NCI-H510A (cell line): ENCODE results near the gene ZNF3.

Source experiments
- DNase-seq: peaks from one replicate; lab custom pipeline; 2025; lab: John Stamatoyannopoulos, UW

The ZNF3 gene

DNA sequence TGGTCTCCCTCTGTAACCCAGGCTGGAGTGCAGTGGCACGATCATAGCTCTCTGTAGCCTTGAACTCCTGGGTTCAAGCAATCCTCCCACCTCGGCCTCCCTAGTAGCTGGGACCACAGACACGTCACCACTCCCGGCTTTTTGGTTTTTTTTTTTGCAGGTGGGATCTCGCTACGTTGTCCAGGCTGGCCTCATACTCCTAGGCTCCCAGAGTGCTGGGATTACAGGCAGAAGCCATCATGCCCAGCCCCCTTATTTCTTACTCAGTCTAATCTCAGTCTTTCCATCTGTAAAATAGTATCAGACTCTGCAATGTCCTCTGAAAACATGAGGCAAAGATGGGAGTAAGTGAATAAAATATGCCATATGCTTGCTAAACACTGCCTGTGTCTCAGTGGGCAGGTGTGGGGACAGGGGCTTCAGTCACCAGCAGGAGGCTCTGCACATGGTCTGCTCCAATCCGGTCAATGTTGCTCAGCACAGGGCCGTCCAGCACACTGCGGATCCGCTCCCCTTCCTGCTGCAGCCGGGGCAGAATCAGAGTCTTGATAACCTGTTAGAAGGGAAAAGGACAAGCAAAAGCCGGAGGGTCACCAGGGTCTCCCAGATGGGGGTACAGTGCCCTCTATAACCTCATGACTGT, 28.1 kb upstream of the ZNF3 start:
- no peak for DNase-seq

DNA sequence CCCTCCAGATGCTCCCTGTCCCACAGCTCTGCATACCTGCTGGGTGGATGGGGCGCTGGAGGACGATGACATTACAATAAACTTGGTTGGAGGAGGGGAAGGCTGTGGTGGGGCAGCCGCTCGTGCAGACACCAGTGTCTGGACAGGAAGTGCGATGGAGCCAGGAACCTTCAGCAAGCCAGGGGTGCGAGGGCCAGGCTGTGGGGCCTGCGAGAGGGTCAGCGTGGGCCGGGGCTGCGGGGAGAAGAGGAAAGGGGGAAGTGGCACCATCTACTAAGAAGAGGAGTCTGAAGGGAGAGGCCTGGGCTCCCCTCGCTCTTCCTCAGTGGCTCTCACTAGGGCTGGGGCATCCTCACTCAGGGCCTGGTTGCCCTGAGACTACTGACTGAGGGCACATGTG, 26.4 kb upstream of the ZNF3 start:
- DNase-seq = no peak

DNA sequence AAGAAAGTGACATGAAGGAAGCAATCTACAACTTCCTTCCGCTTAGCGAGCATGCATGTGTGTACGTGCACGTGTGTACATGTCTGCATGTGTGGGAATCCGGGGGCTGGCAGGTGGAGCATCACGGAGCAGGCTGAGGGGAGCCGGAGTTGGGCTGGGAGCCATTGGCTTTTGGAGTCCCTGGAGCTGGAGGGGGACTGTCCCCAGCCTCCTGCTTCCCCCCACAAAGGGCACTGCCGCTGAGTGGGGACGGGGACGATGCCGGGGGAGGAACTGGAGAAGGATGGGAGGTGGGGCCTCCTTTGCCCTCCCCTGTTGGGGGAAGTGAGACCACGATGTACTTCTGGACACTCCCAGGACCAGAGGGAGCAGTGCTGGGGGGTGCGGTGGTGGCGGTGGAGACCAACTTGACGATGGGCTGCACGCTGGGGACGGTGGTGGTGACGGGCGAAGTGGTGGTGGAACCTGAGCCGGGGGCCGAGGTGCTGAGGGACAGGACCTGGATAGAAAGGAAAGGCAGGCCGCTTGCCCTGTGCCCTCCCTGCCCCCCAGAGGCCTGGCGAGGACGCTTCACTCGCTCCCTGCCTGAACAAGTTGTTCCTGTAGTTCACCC, 25.7 kb upstream of the ZNF3 start:
- DNase-seq = no peak

DNA sequence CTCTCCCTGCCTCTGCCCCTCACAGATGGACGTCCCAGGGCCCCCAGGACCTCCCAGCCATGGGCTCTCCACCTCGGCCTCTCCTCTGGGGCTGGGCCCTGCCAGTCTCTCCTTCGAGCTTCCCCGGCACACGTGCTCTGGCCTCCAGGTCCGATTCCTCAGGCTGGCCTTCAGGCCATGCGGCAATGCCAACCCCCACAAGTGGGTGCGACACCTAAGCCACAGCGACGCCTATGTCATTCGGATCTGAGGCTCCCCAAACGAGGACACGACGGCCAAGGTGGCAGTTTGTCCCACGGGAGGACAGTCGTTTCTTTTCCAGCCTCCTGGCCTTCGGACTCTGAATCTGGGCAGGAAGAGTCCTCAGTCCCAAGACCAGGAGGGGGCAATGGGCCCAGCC, 25.1 kb upstream of the ZNF3 start:
- no peak for DNase-seq

DNA sequence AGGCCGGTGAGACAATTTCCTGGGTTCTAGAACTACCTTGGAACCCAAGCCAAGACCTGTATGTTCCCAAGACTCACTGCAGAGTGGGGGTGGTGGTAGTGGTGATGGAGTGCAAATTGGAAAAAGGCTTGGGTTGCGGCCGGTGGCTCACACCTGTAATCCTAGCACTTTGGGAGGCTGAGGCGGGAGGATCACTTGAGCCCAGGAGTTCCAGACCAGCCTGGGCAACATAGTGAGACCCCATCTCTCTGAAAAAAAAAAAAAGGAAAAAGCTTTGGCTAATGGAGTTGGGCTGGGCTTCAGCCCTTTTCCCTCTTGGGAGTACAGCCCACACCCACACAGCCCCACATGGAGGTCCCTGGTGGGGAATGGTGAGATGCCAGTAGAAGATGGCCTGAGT, 24.0 kb upstream of the ZNF3 start:
- no peak for DNase-seq

DNA sequence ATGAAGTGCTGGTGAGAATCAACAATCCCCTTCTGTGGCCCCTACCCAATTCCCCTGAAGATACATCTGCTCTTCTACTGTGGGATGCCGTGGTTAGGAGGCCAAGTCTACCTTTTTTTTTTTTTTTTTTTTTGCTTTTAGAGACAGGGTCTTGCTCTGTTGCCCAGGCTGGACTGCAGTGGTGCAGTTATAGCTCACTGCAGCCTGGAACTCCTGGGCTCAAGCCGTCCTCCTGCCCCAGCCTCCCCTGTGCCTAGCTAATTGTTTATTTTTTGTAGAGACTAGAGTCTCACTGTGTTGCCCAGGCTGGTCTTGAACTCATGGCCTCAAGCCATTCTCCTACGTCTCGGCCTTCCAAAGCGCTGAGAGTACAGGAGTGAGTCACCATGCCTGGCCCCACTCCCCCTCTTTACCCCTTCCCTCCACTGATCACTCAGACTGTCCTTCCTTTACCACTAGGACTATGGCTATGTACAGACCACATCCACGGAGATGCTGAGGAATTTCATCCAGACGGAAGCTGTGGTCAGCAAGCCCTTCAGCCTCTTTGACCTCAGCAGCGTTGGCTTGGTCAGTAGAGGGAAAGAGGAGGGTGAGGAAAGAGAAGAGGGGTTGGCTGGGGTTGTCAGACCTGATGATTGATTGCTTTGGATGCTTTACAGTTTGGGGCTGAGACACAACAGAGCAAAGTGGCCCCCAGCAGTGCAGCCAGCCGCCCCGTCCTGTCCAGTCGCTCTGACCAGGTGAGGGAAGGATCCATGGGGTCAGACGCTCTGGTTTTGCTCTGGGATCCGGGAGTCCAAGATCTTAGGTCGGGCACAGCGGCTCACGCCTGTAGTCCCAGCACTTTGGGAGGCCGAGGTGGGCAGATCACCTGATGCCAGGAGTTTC, 21.7 kb upstream of the ZNF3 start:
- DNase-seq = no peak

DNA sequence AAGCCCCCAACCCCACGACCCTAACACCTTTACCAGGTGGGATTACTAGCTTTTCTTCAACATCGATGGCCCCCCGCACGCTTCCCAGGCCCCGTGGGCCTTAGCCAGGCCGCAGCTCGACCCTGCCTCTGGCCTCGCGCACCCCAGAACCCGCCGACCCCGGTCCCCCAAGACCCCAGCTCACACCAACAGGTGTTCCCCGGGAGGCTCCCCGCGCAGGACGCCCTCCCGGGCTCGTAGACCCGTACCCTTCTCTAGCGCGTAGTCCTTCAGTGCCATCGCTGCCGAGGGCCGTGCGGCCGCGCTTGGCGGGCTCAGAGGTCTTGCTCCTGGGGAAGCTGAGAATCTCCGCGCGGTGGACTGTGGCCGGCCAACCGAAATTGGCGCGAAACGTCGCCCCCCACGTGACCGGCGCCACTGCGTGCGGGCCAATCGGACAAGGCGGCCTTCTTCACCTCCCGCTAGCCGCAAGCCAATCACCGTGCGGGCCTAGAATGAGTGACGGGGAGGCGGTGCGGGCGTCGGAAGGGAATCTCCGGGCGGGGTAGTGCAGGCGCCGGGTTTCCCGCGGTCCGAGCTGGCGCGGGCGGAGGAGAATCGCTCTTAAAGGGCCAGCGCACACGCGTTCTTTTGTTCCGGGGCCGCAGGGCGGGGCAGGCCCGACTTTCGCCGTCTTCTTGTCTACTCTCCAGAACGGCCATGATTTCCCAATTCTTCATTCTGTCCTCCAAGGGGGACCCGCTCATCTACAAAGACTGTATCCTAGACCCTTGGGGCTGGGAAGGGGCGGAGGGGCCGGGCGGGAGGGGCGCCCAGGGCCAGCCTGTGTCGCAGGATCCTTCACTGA, 19.7 kb upstream of the ZNF3 start, which contains the start of the genes AP4M1 and MCM7:
TSS of gene AP4M1 (plus strand) at position 628 of the 847 bp plus-strand sequence. CDS start at position 700, 72 bp downstream.
TSS of gene MCM7 (minus strand) at position 382 of the 847 bp plus-strand sequence. CDS start at position 279, 103 bp downstream.
- peak; percentile 94 for DNase-seq

DNA sequence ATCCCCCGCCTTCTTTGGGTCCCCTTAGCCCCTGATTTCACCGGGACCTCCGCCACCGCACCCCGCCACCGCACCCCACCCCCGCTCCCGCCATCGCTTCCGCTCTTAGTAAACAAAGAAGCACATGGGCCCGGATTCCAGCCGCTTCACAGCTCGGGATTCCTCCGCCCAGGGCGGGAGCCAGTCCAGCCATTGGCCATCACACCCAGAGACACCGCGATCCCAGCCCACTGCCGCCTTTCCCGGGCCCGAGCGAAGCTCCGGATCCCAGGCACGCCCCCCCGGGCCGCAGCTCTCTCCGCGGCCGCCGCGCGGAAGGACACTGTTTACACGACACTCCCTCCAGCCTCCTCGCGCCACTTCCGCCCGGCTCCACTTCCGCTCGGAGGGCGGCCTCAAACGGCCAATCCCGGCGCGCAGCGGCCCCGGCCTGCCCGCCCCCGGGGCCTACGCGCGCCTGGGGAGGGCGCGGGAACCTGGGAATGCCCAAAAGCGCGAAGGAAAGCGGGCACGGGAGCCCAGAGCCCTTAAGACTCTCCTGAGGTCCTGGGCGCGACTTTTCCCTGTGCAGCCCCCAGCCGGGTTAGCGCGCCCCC, 19.0 kb upstream of the ZNF3 start:
- DNase-seq = peak; percentile 85

DNA sequence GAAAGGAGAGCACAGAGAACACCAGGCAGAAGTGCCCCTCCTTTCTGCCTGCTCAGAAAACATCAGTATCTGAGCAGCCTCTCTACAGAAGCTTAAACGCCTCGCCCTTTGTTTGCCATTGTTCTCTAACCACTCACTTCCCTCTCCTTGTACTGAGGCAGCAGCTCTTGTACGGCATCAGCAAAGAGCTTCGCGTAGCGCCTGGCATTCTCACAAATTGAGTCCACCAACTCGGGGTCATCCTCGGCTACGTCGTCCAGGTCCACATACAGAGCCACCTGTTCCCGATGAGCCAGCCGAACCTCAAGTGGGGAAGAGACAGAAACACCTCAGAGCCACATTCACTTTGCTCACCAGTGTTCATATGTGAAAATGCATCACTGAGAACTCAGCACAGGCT, 17.9 kb upstream of the ZNF3 start:
- DNase-seq = no peak

DNA sequence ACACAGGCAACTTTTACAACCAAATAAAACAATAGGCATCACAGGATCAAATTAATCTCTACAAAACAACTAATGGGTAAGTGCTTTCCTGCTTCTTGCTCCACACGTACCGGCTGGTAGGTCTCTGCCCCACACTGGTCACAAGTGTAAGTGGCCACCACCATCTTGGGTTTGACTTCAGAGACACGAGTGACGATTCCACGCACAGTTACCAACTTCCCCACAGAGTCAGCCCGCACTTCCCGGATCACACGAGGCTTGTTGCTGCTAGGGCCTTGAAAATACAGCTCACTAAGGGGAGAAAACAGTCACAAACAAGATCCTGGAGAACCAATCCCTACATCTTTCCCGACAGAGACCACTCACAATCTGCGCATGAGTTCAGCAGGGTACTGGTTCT, 17.4 kb upstream of the ZNF3 start:
- DNase-seq = no peak

DNA sequence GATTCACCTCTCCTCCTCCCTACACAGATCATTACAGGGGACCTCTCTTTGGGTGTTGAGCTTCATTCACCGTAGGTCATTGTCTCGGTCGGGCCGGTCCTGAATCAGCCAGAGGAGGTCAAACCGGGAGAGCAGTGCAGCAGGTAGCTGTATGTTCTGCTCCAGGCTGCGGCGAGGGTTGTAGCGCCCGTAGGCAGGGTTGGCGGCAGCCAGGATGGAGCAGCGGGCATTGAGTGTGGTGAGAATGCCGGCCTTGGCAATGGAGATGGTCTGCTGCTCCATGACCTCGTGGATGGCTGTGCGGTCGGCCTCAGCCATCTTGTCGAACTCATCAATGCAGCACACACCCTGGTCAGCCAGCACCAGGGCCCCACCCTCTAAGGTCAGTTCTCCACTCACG, 14.2 kb upstream of the ZNF3 start:
- no peak for DNase-seq

DNA sequence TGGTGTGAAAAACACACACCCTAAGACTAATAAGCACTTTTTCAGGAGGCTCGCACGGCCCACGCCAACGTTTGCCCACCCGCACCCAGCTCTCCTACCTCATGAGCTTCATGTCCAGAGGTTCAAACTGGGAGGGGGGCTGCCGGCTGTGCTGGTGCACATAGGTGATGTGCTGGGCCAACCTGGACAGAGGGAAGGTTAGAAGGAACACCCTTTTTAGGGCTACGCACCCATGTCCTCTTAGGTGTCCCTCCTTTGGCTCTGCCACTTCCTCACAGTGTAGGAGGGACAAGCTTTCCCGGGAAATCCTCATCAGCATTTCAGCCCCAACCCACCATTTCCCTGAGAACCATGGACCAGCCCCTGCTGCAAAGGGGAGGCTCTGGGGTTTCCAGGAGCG, 13.8 kb upstream of the ZNF3 start:
- DNase-seq = no peak

DNA sequence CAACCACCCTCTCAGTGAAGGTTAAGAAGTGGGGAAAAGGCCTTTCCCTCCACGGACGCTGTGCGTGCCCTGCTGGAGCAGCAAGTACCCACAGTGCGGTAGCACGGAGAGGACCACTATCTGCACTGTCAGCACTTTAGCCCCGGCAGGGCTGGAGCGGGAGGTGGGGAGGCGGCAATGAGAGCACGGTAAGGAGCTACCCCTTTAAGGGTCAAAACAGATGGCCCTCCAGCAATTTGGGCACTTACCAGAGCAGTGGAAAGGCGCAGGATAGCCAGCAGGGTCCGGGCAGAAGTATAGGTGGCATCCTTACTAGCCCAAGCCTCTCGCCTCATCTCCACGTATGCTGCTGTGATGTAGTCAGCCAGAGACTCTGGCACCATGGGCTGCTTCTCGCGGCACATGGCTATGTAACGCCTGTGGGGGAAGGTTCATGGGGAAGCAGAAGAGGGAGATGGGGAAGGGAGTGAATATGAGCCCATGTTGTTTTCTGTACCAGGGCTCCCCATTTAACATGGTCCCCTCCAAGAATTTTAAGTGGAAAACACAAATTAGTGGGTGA, 12.5 kb upstream of the ZNF3 start:
- DNase-seq = no peak

DNA sequence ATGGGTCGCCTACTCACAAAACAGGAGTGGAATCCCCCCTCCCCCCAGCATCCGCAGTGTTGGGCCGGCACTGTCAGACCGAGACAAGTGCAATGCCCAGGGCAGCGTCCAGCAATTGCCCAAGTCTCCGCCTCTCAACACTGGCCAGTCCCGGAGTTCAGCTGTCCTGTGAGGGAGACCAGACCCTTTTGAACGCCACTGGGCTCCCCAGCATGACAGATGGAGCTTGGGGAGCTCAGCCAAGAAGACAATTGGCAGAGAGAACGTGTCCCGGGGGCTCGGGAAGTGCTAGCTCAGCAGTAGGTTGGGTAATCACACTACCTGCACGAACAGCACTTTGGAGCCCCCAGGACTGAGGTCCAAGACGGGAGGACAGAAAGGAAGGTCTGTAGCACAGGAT, 12.0 kb upstream of the ZNF3 start:
- DNase-seq = no peak

DNA sequence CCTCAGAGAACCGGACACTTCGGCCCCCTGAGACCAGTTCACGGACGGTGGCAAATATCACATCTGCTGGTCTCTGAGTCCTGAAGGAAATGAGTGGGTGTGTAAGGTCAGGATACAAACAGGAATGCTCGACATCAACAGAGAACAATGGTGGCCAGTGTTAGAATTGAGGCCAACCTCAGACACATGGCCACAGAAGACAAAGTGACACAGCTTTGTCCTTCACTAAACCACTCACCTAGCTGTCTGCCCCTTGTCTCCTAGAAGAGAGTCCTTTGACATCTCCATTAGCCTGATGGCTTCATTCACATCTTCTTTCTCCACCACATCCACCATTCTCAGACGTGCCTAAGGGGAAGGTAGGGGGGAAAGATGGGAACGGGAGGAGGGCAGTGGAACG, 11.5 kb upstream of the ZNF3 start:
- no peak for DNase-seq

DNA sequence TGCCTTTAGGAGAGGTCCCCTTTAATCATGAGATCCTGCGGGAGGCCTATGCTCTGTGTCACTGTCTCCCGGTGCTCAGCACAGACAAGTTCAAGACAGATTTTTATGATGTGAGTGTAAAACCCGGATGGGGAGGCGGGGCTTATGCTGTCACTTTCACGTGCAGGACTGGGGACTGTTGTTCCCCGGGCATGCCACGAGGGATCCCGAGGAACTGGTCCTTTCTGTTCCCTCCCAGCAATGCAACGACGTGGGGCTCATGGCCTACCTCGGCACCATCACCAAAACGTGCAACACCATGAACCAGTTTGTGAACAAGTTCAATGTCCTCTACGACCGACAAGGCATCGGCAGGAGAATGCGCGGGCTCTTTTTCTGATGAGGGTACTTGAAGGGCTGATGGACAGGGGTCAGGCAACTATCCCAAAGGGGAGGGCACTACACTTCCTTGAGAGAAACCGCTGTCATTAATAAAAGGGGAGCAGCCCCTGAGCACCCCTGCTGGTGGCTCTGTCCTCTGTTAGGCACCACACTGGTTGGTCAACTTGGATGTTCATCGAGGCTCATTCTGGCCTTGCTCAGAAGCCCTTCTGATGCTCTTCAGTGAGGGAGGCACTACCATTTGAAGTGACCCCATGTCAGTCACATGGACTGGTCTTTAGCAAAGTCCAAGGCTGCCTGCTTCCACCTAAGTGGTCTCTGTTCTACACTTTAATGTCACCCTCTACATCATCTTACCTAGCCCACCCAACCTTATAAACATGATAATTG, 10.1 kb upstream of the ZNF3 start:
- peak; percentile 4 for DNase-seq

DNA sequence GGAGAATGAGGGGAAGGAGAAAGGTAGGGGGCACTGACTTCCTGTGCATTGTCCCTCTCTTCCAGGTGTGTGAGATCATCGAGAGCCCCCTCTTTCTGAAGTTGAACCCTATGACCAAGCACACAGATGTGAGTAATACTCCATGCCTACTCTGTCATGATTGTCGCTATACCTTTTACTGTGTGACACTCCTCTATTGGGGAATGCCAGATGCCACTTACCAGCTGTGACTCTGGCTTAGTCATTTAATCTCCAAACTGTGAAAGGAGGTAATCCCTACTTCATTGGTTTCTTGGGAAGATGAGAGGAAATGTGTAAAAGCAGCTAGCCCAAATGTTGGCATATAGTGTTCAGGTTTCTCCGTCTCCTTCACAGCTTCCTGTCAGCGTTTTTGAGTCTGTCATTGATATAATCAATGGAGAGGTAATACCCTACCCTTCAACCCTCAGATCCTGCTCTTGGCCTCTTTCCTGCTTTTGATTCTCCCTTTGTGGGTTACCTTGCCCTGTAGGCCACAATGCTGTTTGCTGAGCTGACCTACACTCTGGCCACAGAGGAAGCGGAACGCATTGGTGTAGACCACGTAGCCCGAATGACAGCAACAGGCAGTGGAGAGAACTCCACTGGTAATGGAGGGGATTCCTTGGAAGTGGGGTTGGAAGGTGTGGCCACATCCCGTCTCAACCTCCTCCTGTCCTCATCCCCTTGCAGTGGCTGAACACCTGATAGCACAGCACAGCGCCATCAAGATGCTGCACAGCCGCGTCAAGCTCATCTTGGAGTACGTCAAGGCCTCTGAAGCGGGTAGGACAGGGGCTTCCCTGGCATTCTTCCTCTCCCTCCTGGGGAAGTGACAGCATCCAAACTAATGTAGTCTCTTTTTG, 9.2 kb upstream of the ZNF3 start:
- no peak for DNase-seq

DNA sequence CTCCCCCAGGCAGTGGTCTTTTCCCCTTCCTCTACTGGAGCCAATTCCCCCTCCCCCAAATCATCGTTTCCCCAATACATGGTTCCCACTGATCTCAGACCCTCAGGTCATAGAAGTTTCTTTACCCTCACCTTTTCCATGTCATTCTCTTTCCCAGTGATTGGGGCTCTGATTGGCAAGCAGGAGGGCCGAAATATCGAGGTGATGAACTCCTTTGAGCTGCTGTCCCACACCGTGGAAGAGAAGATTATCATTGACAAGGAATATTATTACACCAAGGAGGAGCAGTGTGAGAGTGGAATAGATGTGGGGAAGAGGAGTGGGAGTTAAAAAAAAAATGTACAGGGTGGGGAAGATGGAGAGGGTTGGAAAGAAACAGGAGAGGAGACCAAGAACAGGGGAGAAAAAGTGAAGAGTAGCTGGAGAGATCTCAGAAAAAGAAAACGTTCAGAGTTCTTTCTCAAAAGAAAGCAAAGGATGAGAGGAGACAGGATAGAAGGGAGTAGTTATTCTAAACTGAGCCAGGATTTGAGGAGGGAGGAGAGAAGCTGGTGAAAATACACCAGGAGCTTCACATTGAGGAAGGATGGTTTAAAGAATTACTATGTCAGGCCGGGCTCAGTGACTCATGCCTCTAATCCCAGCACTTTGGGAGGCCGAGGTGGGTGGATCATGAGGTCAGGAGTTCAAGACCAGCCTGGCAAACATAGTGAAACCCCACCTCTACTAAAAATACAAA, 8.1 kb upstream of the ZNF3 start:
- no peak for DNase-seq
